HAP-1 (cell line): ENCODE data around the gene LZTS3.
"Not testable (repeated sequence)": the region's sequence is repeated elsewhere in the genome, so short reads cannot be mapped to it uniquely, and the experiment has no call there.

ENCODE experiments used
- DNase-seq, 2 experiments: peaks; one replicate each; pipeline ENCODE4 v3.0.0-alpha.2; 2016 to 2020; ENCODE audit warnings: low spot score in 2 of 2
- H3K27me3 ChIP-seq: fragments of 250-450 bp; sonication (Bioruptor Pico); 2 replicates; pipeline ENCODE4 v1.5.1; 2020; ENCODE audit warnings: low read depth, mild to moderate bottlenecking, moderate library complexity
- H3K36me3 ChIP-seq: fragments of 250-450 bp; sonication (Bioruptor Pico); replicated peaks from 2 replicates; pipeline ENCODE4 v1.5.1; 2020; ENCODE audit warnings: mild to moderate bottlenecking
- H3K4me1 ChIP-seq: fragments of 250-450 bp; sonication (Bioruptor Pico); 2 replicates; pipeline ENCODE4 v1.5.1; 2020; ENCODE audit warnings: mild to moderate bottlenecking
- H3K4me3 ChIP-seq: fragments of 250-450 bp; sonication (Bioruptor Pico); 2 replicates; pipeline ENCODE4 v1.5.1; 2020; ENCODE audit warnings: mild to moderate bottlenecking, moderate library complexity
- H3K9me3 ChIP-seq: fragments of 250-450 bp; sonication (Bioruptor Pico); 2 replicates; pipeline ENCODE4 v1.5.1; 2020; ENCODE audit warnings: mild to moderate bottlenecking, moderate library complexity
- in situ Hi-C: fragments of 300-500 bp; cut with MboI; formaldehyde crosslinking; loops from 3 replicates; pipeline ENCODE4 v1.14.3; 2020; ENCODE audit warnings: low sequenced_read_pairs, inconsistent platforms, mixed read lengths

LZTS3 gene

GRCh38 chr20:3156811-3157619, 16.3 kb downstream of the LZTS3 start:
- no peak for DNase-seq
- in situ Hi-C loops, result no loop called here
- Histone ChIP-seq H3K4me1 (no peaks in the 10 kb centered on the region), H3K36me3 (peaks cover 8% of the 10 kb centered on the region), H3K9me3 (no peaks in the 10 kb centered on the region; the same call in 1 of the 2 replicates), H3K4me3 (no peak overlapping the region), H3K27me3 (no peaks in the 10 kb centered on the region)

- in situ Hi-C loops, H3K9me3 ChIP-seq, DNase-seq, H3K4me1 ChIP-seq, H3K4me3 ChIP-seq, H3K27me3 ChIP-seq: not testable (repeated sequence)
- peaks cover 32% of the 10 kb centered on the region for H3K36me3 ChIP-seq
Observed at GRCh38 chr20:3152057-3152644, 21.2 kb downstream of the LZTS3 start.

DNA sequence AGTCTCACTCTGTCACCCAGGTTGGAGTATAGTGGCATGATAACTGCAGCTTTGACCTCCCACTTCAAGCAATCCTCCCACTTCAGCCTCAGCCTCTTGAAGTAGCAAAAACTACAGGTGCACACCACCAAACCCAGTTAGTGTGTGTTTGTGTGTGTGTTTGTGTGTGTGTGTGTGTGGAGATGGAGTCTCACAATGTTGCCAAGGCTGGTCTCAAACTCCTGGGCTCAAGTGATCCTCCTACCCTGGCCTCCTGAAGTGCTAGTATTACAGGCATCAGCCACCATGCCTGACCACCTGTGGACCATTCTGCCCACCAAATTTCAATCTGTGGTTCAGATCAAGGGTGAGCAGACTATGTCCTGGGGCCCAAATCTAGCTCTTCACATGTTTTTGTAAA, 22.4 kb downstream of the LZTS3 start:
- Histone ChIP-seq H3K27me3 (no peaks in the 10 kb centered on the region), H3K4me1 (no peaks in the 10 kb centered on the region), H3K4me3 (no peak overlapping the region), H3K9me3 (no peaks in the 10 kb centered on the region), H3K36me3 (peaks cover 37% of the 10 kb centered on the region)
- DNase-seq, result no peak
- in situ Hi-C loops, result no loop called here

DNA sequence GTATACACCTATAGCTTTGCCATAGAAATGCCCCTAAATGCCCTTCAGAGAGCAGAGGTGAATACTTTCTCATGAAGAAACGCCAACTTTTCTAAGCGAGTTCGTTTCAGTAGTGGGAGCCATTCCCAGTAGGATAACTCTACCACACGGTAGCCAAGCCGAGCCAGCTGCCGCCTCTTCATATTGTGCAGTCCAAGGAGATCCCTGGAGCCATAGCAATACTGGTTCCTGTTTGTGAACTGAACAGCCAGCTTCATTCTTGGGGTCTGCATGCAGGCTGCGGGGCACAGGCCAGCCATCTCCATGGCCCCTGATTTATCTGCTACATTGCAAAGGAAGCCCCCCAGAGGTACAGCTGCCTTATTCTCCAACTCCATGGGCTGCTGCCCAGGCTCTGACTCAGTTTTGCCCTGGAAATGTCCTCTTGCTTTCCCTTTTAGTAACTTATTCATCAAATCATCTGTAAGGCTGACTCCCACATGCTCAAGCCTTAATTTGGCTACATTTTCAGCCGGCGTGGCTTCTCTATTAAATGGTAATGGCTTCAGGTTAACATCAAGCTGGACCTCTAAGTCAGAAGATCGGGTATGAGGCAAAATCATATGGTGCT, 26.5 kb downstream of the LZTS3 start:
- Histone ChIP-seq H3K9me3 (0 out of 2 replicates have a peak, but pooled peaks cover 6% of the 10 kb centered on the region), H3K4me1 (no peaks in the 10 kb centered on the region), H3K27me3 (no peaks in the 10 kb centered on the region), H3K4me3 (no peak overlapping the region), H3K36me3 (peaks cover 30% of the 10 kb centered on the region)
- in situ Hi-C loops, result no loop called here
- DNase-seq, result no peak

GRCh38 chr20:3141757-3142156, 31.6 kb downstream of the LZTS3 start:
- Histone ChIP-seq H3K9me3 (0 out of 2 replicates have a peak, but pooled peaks cover 6% of the 10 kb centered on the region), H3K4me1 (no peaks in the 10 kb centered on the region), H3K27me3 (no peaks in the 10 kb centered on the region), H3K4me3 (no peak overlapping the region), H3K36me3 (peaks cover 1% of the 10 kb centered on the region; the same call in 1 of the 2 replicates)
- DNase-seq, result no peak
- in situ Hi-C loops, result no loop called here

DNA sequence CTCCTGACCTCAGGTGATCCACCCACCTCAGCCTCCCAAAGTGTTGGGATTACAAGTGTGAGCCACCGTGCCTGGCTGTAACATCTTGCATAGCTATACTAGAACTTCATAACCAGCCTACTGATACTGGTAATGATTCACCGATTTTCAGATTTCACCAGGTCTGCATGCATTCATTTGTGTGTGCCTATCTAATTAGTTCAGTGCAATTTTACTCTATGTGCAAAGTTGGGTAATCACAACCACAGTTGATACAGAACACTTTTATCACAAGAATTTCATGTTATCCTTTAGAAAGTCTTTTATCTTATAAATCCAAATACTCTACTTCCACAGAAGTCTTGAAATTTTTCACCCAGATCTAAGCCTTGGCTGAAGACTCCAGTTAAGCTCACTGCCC, 35.9 kb downstream of the LZTS3 start:
- Histone ChIP-seq H3K36me3 (no peaks in the 10 kb centered on the region), H3K27me3 (no peaks in the 10 kb centered on the region), H3K4me3 (no peak overlapping the region), H3K4me1 (no peaks in the 10 kb centered on the region), H3K9me3 (no peaks in the 10 kb centered on the region)
- no peak for DNase-seq
- in situ Hi-C loops, result no loop called here

DNA sequence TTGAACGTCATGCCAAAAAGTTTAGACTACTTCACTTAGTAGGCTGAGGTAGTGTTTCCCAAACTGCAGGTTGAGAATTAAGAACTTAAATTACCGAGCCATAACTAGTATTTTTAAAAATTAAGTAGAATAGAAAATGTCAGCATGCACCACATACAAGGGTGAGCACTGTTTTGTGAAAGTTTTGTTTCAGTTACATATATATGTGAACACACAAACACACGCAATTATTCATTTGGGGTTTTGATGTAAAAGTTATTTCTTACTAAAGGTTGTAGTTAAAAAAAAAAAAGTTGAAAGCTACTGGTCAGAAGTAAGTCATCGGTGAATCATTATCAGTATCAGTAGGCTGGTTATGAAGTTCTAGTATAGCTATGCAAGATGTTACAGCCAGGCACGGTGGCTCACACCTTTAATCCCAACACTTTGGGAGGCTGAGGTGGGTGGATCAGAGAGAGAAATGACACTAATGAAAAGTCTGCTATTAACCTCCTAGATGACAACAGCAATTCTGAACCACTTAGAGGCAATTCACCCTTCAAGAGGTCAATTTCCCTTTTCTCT, 37.8 kb downstream of the LZTS3 start:
- Histone ChIP-seq H3K27me3 (no peaks in the 10 kb centered on the region), H3K4me3 (no peak overlapping the region), H3K4me1 (no peaks in the 10 kb centered on the region), H3K36me3 (no peaks in the 10 kb centered on the region), H3K9me3 (no peaks in the 10 kb centered on the region)
- DNase-seq, result no peak
- in situ Hi-C loops, result no loop called here

DNA sequence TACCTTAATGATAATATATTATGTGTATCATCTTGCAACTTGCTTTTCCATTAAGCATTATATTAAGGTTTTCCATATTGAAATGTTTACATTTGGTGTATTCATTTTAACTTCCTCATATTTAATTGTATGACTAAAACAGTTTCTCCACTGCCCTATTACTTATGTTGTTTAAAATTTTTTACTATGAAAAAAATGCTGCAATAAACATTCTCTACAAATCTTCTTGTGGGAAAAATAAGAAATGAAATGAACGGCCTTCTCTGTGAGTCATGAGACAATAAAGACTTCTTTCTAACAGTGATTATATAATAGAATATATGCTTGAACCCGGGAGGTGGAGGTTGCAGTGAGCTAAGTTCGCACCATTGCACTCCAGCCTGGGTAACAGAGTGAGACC, 39.2 kb downstream of the LZTS3 start:
- H3K4me1 ChIP-seq, result no peaks in the 10 kb centered on the region
- H3K4me3 ChIP-seq, result no peak overlapping the region
- in situ Hi-C loops, result no loop called here
- H3K36me3 ChIP-seq, result no peaks in the 10 kb centered on the region
- no peak for DNase-seq
- no peaks in the 10 kb centered on the region for H3K9me3 ChIP-seq
- H3K27me3 ChIP-seq, result no peaks in the 10 kb centered on the region

DNA sequence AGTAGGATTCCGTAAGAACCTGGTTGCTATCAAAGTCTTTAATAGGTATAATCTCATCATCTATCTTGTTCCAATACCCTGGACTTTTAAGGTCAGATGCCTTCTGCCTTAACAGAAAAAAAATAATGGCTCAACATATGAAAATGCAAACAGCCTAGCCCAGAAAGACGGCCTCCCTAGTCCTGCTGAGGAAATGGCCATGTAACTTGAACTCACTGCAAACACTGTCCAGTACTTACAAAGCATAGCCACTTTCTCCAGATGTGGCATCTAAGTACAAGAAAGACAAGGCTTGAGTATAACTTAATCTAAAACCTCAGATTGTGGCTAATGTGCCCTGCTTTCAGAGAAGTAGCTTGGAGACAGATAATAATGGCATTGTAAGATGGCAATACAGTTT, 40.2 kb downstream of the LZTS3 start:
- no peaks in the 10 kb centered on the region for H3K36me3 ChIP-seq
- no peaks in the 10 kb centered on the region for H3K4me1 ChIP-seq
- no peak overlapping the region for H3K4me3 ChIP-seq
- H3K27me3 ChIP-seq, result no peaks in the 10 kb centered on the region
- in situ Hi-C loops, result no loop called here
- DNase-seq, result no peak
- H3K9me3 ChIP-seq, result no peaks in the 10 kb centered on the region

DNA sequence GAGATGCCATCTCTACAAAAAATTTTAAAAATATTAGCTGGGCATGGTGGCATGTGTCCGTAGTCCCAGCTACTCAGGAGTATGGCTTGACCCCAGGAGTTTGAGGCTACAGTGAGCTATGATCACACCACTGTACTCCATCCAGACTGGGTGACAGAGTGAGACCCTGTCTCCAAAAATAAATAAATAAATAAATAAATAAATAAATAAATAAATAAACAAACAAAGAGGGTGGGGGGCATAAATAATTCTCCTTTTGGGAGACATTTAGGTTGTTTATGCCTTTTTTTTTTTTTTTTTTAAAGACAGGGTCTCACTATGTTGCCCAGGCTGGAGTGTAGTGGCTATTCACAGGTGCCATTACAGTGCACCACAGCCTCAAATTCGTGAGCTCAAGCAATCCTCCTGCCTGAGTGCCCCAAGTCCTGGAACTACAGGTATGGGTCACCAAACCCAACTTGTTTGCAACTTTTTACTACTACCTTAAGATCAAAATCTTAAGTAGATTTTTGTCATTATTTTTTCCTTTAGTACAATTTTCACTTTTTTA, 43.2 kb downstream of the LZTS3 start:
- Histone ChIP-seq H3K27me3 (no peaks in the 10 kb centered on the region), H3K4me1 (no peaks in the 10 kb centered on the region), H3K4me3 (no peak overlapping the region), H3K9me3 (peaks cover 2% of the 10 kb centered on the region; the same call in 1 of the 2 replicates), H3K36me3 (no peaks in the 10 kb centered on the region)
- in situ Hi-C loops, result no loop called here
- DNase-seq, result no peak

DNA sequence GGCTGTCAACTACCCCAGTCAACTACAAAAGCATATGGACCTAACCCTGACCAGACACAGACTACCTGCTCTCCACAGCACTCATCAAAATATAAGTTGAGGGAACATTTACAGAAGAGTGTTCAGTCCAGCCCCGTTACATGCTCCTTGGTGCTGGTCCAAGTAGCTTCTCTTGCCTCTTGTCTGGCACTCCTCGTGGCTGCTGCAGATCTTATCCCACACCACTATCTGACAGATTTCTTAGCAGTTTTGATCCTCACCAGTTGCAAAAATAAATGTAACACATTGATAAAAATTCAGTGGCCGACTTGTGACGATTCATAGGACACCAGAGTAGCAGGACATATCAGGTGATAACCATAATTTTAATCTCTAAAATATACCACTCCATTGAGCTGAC, 44.3 kb downstream of the LZTS3 start:
- Histone ChIP-seq H3K36me3 (no peaks in the 10 kb centered on the region), H3K27me3 (no peaks in the 10 kb centered on the region), H3K4me1 (no peaks in the 10 kb centered on the region), H3K9me3 (peaks cover 2% of the 10 kb centered on the region; the same call in 1 of the 2 replicates), H3K4me3 (no peak overlapping the region)
- DNase-seq, result no peak
- in situ Hi-C loops, result no loop called here

DNA sequence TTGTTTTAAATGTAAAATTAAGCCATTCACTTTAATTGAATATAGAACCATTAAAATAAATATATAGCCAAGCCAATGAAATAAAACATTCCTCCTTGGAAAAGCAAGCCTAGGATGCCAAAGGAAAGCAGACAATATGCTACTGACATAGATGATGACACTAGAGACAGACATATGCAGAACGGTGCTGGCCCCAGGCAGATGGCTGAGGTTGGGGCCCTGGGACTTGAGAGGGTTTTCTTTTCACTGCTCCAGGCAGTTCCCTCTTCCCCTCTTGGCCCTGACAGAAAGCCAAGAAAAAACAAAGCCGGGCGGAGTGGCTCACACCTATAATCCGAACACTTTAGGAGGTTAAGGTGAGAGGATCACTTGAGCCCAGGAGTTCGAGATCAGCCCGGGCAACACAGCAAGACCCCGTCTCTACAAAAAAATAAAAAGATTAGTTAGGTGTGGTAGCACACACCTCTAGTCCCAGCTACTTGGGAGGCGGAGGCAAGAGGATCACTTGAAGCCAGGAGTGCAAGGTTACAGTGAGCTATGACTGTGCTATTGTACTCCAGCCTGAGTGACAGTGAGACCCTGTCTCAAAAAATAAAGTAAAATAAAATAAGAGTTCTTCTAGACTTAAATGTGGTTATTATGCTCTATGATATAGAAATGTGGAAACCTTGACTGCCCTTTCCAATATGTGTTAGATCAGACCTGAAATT, 44.9 kb downstream of the LZTS3 start:
- no peak for DNase-seq
- in situ Hi-C loops, result no loop called here
- Histone ChIP-seq H3K9me3 (peaks cover 2% of the 10 kb centered on the region; the same call in 1 of the 2 replicates), H3K36me3 (no peaks in the 10 kb centered on the region), H3K4me1 (no peaks in the 10 kb centered on the region), H3K27me3 (no peaks in the 10 kb centered on the region), H3K4me3 (no peak overlapping the region)

- in situ Hi-C loops, result no loop called here
- Histone ChIP-seq H3K4me1 (no peaks in the 10 kb centered on the region), H3K4me3 (no peak overlapping the region), H3K27me3 (no peaks in the 10 kb centered on the region), H3K9me3 (peaks cover 2% of the 10 kb centered on the region; the same call in 1 of the 2 replicates), H3K36me3 (peaks cover 6% of the 10 kb centered on the region; the same call in 1 of the 2 replicates)
- DNase-seq, result no peak
Observed at GRCh38 chr20:3126527-3126859, 46.9 kb downstream of the LZTS3 start.
